ENCODE results near the gene NEURL1B. TPM values are rescaled to one million over a fixed set of nuclear protein-coding genes. Genes with fewer than 3 reads are reported as not detected.

NEURL1B gene
- total RNA-seq, 4 donors from 2014 or later: 8.2 to 29.9 (median 10.9) TPM

- TF ChIP-seq POLR2A (IDR thresholded peaks at IDR 0.05): no peak
- TF ChIP-seq, protein P1, sequence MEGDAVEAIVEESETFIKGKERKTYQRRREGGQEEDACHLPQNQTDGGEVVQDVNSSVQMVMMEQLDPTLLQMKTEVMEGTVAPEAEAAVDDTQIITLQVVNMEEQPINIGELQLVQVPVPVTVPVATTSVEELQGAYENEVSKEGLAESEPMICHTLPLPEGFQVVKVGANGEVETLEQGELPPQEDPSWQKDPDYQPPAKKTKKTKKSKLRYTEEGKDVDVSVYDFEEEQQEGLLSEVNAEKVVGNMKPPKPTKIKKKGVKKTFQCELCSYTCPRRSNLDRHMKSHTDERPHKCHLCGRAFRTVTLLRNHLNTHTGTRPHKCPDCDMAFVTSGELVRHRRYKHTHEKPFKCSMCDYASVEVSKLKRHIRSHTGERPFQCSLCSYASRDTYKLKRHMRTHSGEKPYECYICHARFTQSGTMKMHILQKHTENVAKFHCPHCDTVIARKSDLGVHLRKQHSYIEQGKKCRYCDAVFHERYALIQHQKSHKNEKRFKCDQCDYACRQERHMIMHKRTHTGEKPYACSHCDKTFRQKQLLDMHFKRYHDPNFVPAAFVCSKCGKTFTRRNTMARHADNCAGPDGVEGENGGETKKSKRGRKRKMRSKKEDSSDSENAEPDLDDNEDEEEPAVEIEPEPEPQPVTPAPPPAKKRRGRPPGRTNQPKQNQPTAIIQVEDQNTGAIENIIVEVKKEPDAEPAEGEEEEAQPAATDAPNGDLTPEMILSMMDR (IDR thresholded peaks at IDR 0.05): no peak
- intact Hi-C loops (cut with DNase I): no loop called here
- no peaks in the 10 kb centered on the region for H3K9me3 ChIP-seq
- no peak overlapping the region for H3K4me3 ChIP-seq (replicated peaks in 1 of 3)
- H3K36me3 ChIP-seq: no peaks in the 10 kb centered on the region
- H3K4me1 ChIP-seq: peaks cover 0 to 4% of the 10 kb centered on the region in 2 donors
- WGBS, 2 donors: 66 to 78% methylated on average over 14 of the region's 14 CpGs
- H3K27me3 ChIP-seq: no peaks in the 10 kb centered on the region
- no peak for DNase-seq
- H3K27ac ChIP-seq: peak overlapping the region in 2 of 3 donors; percentile 30 to 52
Observed at GRCh38 chr5:172602783-172603231, 38.3 kb upstream of the NEURL1B start.

GRCh38 chr5:172603251-172603806 is 37.7 kb upstream of the NEURL1B start:
- Histone ChIP-seq H3K27me3 (no peaks in the 10 kb centered on the region), H3K4me3 (replicated peaks in 1 of 3) (no peak overlapping the region), H3K27ac (peak overlapping the region in 2 of 3 donors; percentile 38 to 52), H3K36me3 (no peaks in the 10 kb centered on the region), H3K4me1 (peaks cover 0 to 4% of the 10 kb centered on the region in 2 donors), H3K9me3 (no peaks in the 10 kb centered on the region)
- intact Hi-C loops (cut with DNase I): no loop called here
- DNase-seq: no peak
- 49 to 53% methylated on average over 17 of the region's 17 CpGs for WGBS, 2 donors
- TF ChIP-seq, protein P1 (IDR thresholded peaks at IDR 0.05): no peak
- no peak for TF ChIP-seq POLR2A (IDR thresholded peaks at IDR 0.05)

DNA sequence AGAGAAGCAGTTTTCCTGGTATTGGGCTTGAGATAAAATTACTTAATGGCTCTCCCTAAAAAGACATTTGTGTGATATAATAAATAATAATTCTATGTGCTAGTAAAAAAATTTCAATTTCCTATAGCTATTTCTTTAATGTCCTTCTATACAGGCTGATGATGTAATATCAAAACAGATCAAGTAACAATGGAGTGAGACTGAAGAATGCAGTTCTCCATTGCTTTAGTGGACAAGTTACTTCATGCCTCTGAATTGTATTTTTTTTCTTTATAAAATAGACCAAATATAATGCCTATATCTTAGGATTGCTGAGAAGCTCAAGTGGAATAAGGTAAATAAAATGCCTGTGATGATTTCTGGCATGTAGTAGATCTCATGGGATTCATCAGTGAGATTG is 35.6 kb upstream of the NEURL1B start:
- no peak for TF ChIP-seq POLR2A (IDR thresholded peaks at IDR 0.05)
- TF ChIP-seq, protein P1 (IDR thresholded peaks at IDR 0.05): no peak
- H3K36me3 ChIP-seq: no peaks in the 10 kb centered on the region
- DNase-seq: no peak
- peaks cover 0 to 4% of the 10 kb centered on the region in 2 donors for H3K4me1 ChIP-seq
- intact Hi-C loops (cut with DNase I): no loop called here
- no peak overlapping the region for H3K4me3 ChIP-seq (replicated peaks in 1 of 3)
- H3K9me3 ChIP-seq: no peaks in the 10 kb centered on the region
- H3K27me3 ChIP-seq: no peaks in the 10 kb centered on the region
- H3K27ac ChIP-seq: no peak overlapping the region

GRCh38 chr5:172606156-172606785 is 34.8 kb upstream of the NEURL1B start:
- TF ChIP-seq, protein P1 (IDR thresholded peaks at IDR 0.05): no peak
- TF ChIP-seq POLR2A (IDR thresholded peaks at IDR 0.05): no peak
- Histone ChIP-seq H3K9me3 (no peaks in the 10 kb centered on the region), H3K27ac (peak overlapping the region; percentile 16 to 52 (median 41)), H3K4me3 (replicated peaks in 1 of 3) (no peak overlapping the region), H3K36me3 (no peaks in the 10 kb centered on the region), H3K27me3 (no peaks in the 10 kb centered on the region), H3K4me1 (peaks cover 0 to 4% of the 10 kb centered on the region in 2 donors)
- WGBS, 2 donors: 69 to 75% methylated on average over 4 of the region's 4 CpGs
- DNase-seq: no peak
- intact Hi-C loops (cut with DNase I): no loop called here

- Histone ChIP-seq H3K27ac (peak overlapping the region in 2 of 3 donors; percentile 16 to 30), H3K36me3 (no peaks in the 10 kb centered on the region), H3K27me3 (no peaks in the 10 kb centered on the region), H3K4me1 (peaks cover 0 to 4% of the 10 kb centered on the region in 2 donors), H3K4me3 (replicated peaks in 1 of 3) (no peak overlapping the region), H3K9me3 (no peaks in the 10 kb centered on the region)
- intact Hi-C loops (cut with DNase I): no loop called here
- WGBS, 2 donors: 65 to 72% methylated on average over 6 of the region's 6 CpGs
- peak; percentile 13 to 20 for DNase-seq
- TF ChIP-seq, protein P1 (IDR thresholded peaks at IDR 0.05): no peak
- no peak for TF ChIP-seq POLR2A (IDR thresholded peaks at IDR 0.05)
Observed at GRCh38 chr5:172607213-172607793, 33.8 kb upstream of the NEURL1B start.
